GM12801 (cell line): Measurements from ENCODE around the gene POLE.

Source experiments
- CTCF ChIP-seq: IDR thresholded peaks from one replicate; pipeline ENCODE4 v1.5.1; 2011; ENCODE audit warnings: control low read depth; ENCODE audit not compliant: insufficient read length; ENCODE audit errors: extremely low read depth

The POLE gene

GRCh38 chr12:132672116-132672515, 15.0 kb downstream of the POLE start:
- no peak for TF ChIP-seq CTCF

- TF ChIP-seq CTCF, result no peak
These were observed 17.8 kb downstream of the POLE start for GRCh38 chr12:132669166-132669879.

GRCh38 chr12:132668191-132669088, 18.7 kb downstream of the POLE start:
- TF ChIP-seq CTCF, result no peak

- no peak for TF ChIP-seq CTCF
These were observed 21.3 kb downstream of the POLE start for GRCh38 chr12:132665794-132666193.

GRCh38 chr12:132665149-132665491, 22.0 kb downstream of the POLE start:
- TF ChIP-seq CTCF, result no peak

- no peak for TF ChIP-seq CTCF
These were observed 22.7 kb downstream of the POLE start for GRCh38 chr12:132664206-132665148.
